DMS114 treated with DMSO at 0.1 percent for 48 hours (cell line): ENCODE data around the gene INPP5K.

Experiments
- DNase-seq: peaks from one replicate; lab custom pipeline; 2025; ENCODE audit not compliant: unreplicated experiment; lab: John Stamatoyannopoulos, UW

INPP5K gene

DNA sequence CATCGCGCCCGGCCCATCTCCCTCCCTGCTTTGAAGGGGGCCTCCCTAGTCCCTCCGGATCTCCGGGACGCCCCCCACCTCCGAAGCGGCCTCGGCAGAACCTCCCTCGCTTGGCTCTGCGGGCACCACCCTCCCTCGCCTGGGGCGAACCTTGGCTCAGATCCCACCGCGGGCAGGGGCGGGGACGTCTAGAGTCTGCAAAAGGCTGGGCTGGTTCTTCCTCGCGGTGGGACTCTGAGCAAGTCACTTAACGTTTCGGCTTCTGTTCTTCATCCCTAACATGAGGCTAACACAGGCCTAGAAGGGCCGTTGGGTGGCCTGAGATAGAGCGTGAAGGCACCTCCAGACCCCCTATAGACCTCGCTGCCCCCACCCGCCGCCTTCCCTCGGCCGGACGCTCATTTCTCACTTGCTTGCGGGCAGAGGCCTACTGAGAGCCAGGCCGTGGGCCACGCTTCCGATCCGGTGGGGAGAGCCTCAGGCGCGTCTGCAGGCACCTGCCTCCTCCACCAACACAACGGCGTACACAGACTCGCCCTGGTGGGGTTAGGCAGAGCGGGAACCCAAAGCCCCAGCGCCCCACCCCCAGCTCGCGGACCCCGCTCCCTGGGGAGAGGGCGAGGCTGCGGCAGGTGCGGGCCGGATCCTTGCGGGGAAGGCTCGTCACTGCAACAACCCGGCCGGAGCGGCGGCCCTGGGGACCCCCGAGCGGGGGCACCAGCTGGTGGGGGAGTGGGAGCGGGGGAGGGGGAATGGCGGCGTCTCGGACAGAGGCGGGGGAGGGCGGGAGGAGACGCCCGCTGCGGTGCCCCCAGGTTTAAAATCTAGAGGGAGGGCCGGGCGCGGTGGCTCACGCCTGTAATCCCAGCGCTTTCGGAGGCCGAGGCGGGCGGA lies 29.4 kb downstream of the INPP5K start:
- DNase-seq = peak; percentile 31

DNA sequence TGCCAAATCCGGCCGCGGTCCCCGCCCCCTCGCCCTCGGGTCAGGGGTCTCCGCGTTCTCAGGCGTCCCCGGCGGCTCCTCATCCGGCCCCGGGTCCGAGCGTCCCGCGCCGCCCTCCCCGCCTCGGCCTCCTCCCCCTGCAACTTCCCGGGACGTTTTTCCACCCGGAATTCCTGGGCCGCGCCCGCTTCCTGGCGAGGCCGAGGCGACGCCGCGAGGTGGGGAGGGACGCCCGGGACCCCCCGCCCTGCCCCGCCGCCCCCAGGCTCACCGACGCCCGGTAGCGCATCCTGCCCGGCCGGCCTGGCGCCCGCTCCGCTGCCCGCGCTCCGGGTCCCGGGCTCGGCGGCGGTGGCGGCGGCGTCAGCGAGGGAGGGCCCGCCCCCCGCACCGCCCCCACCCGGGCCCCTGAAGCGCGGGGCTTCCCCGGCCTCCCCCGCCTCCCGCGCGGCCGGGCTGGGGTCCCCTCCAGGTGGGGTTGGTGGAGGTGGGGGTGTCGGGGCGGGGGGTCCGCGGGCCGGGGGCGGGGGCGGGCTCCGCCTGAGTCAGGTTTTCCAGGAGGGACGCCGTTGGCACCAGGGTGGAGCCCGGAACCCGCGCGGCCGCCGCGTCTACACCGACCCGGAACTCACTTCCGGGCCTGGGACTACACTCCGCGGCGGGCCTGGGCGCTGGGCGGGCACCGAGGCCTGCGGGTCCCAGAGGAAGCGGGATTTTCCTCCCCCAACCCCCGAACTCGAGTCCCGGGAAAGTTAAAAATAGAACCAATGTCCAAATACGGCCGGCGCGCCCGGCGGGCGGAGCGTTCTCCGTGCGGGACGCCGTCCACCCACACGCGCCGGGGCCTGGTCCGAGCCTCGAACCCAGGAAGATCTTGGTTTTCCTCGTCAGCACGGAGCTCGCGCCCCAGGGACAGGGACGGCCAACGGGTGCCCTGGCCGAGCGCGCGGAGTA lies 30.7 kb downstream of the INPP5K start:
- no peak for DNase-seq

DNA sequence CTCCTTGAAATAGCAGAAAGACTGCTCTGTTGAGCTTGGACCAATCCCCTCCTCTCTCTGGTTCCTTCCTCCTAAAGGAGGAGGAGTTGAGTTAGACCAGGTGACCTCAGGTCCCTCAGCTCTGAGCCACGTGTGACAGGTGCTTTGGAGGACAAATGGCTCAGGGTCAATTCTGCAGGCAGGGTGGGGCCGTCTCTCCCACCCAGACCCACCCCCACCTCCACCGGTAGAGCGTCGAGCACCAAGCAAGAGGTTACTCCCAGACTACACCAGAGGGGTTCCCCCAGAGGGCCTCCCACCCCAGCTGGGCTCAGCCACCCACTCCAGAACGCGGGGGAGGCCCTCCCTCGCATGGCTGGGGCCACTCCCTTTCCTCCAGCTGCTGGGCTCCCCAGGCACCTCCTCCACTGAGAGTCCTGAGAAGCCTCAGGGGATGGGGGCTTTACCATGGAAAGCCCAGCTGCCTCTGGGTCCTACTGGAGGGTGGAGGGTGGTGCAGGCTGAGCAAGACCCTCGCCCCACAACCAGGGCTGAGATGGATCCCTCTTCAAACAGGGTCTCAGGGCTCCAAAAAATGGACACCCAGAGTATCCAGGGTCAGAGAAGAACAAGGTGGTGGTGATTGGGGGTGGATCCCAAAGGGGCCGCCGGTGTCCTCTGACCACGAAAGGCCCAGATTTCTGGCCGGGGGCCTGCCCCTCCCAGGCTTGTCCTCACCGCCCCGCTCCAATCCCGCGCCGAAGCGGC lies 31.6 kb downstream of the INPP5K start:
- DNase-seq = no peak

DNA sequence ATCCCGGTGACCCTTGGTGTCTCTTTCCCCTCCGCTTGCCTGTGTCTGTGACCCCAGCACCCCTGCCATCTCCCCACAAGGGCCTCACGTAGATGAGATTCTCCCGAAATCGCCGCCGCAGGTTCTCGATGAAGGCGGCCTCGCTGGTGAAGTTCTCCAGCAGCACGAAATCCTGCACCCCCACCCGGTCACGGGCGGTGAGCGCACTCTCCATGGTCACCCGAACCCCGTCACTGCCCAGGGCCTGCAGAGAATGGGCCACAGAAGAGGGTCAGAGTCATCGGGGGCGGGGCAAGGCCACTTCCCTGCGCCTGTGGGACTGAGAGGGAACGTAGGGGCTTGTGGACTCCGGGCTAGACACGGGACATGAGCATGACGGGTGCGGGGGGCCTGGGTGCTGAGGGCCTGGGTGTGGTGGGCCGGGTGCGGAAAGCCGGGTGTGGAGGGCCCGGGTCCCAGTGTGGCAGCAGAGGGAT lies 32.3 kb downstream of the INPP5K start:
- DNase-seq = no peak

DNA sequence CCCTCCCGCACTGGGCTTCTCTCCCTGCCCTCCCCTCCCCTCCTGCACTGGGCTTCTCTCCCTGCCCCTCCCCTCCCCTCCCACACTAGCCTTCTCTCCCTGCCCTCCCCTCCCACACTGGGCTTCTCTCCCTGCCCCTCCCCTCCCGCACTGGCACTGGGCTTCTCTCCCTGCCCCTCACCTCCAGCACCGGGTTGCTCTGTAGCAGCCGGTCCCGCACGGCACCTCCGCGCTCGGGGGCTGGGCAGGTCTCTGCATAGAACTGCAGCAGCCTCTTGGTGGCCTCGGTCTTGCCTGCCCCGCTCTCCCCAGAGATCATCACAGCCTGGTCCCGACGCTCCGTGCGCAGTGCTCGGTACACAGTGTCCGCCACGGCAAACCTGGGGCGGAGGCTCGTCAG lies 33.7 kb downstream of the INPP5K start:
- DNase-seq = no peak

DNA sequence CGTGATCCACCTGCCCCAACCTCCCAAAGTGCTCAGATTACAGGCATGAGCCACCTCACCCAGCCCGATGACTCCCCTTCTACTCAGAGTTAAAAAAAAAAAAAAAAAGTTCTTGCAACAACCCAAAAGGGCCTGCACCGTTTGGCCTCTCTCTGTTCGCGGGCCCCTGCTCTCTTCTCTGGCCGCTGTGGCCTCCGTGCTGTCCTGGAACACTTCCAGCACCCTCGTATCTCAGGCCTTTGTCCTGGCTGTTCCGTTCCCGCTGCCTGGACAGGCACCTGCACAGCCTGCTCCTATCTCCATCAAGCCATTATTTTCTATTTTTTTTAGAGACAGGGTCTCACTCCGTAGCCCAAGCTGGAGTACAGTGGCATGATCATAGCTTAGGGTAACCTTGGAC lies 34.7 kb downstream of the INPP5K start:
- no peak for DNase-seq

DNA sequence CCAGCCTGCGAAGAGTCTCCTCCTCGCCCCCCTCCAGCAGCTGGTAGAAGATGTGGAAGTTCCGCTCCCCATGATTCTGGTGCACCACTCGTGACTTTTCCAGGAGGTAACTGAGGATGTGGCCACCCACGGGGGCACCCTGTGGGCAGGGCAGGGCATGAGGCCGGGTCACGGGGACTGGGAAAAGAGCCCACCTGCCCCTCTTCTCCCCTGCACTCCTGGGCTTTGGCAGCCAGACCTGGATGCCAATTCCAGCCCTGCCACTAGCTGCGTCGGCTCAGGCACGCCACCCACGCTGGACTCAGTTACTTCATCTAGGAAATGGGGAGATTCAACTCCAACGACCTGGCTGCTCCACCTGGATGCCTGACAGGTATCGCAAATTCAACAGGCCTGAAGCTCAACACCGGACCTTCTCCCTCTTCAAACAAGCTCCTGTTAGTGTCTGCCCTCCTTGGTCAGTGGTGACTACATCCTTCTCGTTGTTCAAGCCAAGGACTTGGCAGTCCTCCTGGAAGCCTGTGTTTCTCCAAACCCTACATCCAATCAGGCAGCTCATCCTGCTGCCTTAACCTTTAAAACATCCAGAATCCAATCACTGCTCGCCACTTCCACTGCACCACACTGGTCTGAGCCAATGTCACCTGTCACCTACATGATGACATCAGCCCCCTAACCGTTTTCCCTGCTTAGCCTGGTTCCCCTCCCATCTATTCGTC lies 35.5 kb downstream of the INPP5K start:
- no peak for DNase-seq

DNA sequence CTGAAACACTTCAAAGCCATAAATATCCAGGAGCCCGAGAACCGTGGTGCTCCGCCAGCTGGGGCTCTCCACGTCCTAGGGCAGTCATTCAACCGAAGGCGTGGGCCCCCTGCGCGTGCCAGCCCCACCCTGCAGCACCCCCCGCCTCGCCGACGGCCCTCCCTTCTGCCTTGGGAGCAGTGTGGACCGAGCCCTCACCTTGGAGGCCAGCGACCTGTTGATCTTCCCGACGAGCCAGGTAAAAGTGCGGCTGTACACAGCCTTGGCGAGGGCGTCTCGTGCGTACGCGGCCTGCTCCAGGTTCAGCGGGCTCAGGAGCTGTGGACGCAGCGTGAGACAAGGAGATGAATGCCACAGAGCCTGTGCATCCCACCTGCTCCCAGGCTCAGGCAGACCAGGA lies 38.0 kb downstream of the INPP5K start:
- DNase-seq = no peak

DNA sequence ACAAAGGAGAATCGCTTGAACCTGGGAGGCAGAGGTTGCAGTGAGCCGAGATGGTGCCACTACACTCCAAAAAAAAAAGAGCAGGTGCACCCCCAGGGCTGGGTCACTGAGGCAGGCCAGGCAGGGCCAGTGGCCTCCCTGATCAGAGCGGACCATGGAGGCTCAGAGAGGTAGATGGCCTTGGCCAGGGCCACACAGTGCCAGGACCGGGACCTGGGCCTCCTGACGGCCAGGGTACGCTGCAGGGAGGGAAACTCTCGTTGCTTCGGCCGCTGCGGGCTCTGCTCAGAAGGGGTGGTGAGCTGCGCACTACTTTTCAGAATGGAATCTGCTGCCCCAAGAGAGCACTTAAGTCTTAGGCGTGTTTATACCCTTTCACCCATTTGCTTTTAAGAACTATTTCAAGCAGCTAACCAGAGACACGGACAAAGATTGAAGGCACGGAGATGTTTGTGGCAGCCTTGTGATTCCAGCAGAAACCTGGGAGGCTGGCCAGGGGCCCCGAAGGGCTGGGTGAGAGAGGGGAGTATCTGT lies 41.0 kb downstream of the INPP5K start:
- no peak for DNase-seq

DNA sequence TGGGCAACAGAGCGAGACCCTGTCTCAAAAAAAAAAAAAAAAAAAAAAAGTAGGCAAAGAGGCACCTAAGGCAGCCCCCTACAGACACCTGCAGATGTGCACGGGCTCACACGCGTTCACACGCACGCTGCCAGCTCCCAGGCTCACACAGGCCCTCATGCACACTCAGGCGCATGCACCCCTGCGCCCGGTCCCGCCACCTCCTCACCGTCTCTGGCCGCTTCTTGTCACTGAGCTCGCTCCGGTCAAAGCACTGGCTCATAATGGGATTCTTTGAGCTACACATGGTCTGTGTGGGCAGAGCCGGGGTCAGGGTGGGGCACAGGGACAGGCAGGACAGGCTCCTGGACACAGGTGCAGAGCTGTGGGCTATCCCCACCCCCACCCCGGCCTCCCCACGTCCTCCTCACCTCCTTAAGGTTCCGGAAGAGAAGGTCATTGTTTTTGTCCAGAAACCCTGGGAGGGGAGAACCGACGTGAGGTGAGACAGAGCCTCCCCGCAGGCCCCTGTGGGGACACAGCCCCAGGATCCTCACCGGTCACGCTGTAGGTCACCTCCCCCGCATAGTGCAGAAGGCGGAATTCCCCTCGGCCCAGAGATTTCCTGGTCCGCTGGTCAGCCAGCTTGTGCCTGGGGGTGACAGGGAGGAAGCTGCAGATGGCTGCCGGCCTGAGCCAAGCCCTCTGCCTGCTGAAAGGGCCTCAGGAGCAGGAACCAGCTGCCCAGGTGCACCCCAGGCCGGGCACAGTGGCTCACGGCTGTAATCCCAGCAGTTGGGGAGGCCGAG lies 41.8 kb downstream of the INPP5K start:
- DNase-seq = no peak

DNA sequence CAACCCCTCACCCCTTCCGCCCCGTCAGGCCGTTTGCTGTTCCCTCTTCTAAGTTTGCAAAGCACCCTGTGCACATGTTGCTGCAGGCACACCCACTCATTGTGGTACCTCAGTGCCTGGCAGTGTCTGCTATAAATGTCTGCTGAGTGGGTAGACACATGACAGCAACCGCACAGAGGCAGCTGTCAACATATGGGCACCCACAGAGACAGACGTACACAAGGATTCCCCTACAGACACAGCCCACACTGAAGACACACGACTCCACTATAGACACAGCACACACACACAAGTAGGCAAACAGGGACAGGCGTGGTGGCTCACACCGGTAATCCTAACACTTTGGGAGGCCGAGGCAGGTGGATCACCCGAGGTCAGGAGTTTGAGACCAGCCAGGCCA lies 42.6 kb downstream of the INPP5K start:
- no peak for DNase-seq

DNA sequence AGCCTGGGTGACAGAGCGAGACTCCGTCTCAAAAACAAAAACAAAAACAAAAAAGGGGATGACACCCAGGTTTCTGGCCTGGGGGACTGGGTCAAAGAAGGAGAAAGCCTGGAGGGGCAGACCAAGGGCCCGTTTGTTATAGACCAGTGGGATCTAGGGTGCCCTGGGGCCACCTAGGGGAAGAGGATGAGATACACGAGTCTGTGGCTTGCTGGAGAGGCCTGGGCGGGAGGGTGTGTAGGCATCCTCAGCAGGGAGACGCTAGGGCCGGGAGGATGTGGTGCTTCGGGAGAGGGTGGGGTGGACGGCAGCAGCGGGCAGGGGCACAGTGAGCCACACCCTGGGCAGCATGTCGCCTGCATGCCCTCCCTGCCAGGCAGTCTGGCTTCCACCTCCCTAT lies 43.2 kb downstream of the INPP5K start:
- DNase-seq = no peak

DNA sequence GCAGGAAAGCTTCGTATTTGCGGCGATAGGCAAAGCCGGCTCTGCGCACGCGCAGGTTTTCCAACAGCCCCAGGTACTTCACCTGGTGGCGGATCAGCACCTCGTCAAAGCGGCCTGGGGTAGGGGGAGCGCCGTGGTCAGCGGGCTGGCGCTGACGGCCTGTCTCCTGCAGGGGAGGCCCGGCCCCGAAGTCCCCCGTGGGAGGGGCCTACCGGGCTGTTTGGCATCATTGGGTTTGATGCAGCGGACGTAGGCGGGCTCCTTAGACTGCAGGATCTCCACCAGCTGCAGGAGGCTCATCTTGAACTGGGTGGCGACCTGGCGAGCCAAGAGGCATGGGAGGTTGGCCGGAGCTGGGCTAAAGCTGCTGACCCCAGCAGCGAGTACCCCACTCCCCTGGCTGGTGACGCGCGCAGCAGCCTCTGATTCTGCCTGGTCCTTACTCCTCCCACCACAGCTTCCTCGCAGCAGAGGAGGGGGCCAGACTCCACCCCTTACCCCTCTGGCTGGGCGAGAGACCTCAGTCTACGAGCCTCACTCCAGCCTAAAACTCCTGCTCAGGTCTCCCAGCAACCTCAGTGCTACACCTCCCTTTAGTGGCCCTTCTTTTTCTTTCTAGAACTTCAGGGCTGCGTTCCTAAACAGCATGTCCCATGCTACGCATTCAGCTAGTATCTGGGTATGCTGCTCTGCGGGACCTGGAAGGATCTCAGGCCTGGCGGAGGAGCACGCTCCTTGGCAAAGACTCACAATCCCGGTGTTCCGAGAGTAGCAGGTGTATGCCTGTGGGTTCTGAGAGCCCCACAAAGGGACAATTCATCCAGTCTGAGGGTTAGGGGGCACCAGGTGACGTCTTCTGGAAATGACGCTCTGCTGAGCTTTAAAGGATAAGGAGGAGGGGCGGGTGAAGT lies 44.2 kb downstream of the INPP5K start:
- no peak for DNase-seq

DNA sequence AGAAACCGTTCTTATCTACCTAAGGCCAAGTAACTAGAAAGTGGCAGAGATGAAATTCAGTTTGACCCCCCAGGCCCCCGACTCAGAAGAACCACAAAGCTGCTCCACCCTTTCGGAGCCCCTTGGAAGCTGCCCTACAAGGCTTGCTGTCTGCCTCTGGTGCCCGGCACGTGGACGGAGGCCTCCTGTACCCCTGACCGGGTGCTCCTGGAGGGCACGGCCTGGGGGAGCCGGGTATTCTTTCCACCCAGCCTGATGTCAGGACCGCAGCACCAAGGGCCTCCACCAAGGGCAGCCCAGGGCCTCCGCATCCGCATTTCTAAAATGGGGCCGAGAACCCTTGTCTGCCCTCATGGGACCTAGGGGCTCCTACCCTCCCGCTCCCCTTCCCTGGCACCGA lies 44.9 kb downstream of the INPP5K start:
- DNase-seq = no peak

DNA sequence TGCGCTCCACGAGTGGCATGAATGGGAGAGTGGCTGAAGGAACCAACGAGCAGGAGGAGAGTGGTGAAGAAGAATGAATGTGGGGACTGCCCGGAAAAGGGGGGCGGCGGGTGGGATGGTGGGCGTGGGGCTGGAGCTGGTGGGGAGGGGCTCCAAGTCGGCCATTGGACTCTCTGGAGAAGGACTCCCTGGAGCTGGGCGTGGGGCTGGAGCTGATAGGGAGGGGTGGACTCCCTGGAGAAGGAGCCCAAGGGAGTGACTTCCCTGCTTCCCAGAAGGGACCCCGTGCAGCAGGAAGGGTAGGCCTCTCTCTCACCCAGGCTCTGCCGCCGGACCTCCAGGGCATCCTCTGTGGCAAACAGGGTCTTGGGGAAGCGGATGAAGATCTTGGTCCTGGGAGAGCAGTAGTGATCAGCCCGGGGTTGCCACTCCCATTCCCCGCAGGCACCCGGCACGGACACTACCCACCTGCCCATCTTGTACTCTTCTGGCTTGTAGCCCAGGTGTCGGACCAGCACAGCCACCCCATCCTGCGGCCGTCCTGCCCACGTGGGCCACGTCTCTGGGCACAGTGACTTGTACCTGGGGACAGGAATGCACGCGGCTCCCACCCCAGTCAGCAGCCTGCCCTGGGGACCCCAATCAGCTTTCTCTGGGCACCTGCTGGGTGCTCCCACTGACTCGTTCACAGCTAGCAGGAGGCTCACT lies 45.5 kb downstream of the INPP5K start:
- DNase-seq = no peak

DNA sequence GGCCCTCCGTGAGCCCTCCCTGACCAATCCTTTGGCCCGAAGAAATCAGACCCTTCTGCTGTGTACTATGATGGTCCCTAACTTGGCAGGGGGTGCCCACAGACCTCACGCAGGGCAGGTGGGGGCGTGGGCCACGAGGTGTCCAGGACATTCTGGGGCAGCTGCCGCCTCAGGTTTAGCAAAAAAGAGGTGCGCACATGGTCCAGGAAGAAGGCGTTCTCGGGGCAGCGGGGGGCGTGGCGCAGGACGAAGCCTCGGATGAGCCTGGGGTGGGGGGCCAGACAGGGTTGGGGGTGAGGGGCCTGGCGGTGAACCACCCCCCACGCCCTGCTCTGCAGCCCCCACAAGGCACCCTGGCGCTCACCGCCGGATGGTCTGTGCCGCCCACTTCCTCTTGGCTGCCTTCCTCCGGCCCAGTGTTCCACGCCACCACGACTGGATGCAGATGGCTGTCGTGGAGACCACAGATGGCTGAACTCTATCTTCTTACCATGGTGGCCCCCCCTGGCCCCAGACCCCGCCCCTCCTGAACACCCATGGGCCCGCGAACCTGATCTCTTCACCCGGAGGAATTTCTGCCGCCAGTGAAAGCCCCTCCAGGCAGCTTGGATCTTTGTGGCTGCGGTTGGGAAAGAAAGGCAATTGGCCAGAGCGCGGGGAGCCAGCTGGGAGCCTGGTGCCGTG lies 46.2 kb downstream of the INPP5K start:
- DNase-seq = no peak

DNA sequence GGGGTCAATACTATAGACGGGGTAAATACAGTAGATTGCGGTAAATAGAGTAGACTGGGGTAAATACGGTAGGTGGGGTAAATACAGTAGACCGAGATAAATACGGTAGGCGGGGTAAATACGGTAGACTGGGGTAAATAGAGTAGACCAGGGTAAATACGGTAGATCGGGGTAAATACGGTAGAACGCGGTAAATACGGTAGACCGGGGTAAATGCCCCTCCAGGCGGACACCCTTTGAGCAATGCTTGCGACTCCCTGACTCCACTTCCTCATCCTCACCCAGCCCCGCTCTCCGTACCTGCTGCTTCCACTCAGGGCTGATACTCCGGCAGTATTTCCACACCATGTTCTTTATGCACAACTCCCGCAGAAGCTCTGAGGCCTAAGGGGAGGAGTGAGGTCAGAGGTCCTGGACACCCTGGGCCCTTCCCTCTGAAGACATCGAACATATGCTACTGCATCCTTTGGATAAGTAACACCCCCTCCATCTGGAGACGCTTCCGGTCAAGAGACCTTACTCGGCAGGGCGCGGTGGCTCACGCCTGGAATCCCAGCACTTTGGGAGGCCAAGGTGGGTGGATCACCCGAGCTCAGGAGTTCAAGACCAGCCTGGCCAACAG lies 47.1 kb downstream of the INPP5K start:
- DNase-seq = no peak
